AG04450 (cell line): ENCODE data around the gene ASCC2. TPM values are rescaled to one million over a fixed set of nuclear protein-coding genes. Genes with fewer than 3 reads are reported as not detected.
"Not testable (repeated sequence)": the region's sequence is repeated elsewhere in the genome, so short reads cannot be mapped to it uniquely, and the experiment has no call there.

Experiments used
- CTCF ChIA-PET: fragments of 300-600, 350-600 bp; formaldehyde crosslinking; extraction: SDS; loops from one replicate; lab custom pipeline; 2022; ENCODE audit warnings: antibody characterized with exemption, inconsistent platforms; lab: Charles Lee
- POLR2A ChIA-PET: fragments of 350-600 bp; formaldehyde crosslinking; extraction: SDS; loops from one replicate; lab custom pipeline; 2021; ENCODE audit warnings: antibody characterized with exemption, inconsistent platforms; lab: Yijun Ruan, JAX
- DNase-seq: peaks from one replicate; pipeline ENCODE4 v3.0.0-alpha.2; 2011; ENCODE audit warnings: low read depth, low spot score
- H3K27ac ChIP-seq: one replicate; pipeline ENCODE4 v1.5.1; 2012; ENCODE audit warnings: low read depth, low read length, control low read depth
- H3K27me3 ChIP-seq: one replicate; pipeline ENCODE4 v1.6.0; 2012; ENCODE audit warnings: low read length; ENCODE audit not compliant: control insufficient read depth, insufficient read depth
- H3K4me3 ChIP-seq: 2 replicates; pipeline ENCODE4 v1.5.1; 2011; ENCODE audit warnings: mild to moderate bottlenecking, low read depth, low read length, control low read depth
- H3K9me3 ChIP-seq: 2 replicates; pipeline ENCODE4 v1.5.1; 2012; ENCODE audit warnings: low read length; ENCODE audit not compliant: control insufficient read depth, insufficient read depth
- CTCF ChIP-seq: IDR thresholded peaks from 2 replicates; pipeline ENCODE4 v1.5.1; 2011; ENCODE audit warnings: low read depth, low read length, control low read depth, inconsistent platforms
- polyA plus RNA-seq: library from polyadenylated mRNA; depleted of rRNA; stranded (reverse); fragments of >200 nt; gene quantifications from 2 replicates; pipeline ENCODE4 v1.2.3, GENCODE V29; 2011

The ASCC2 gene
- polyA plus RNA-seq, 1 experiment, result 45.9 TPM

GRCh38 chr22:29860006-29860766 lies 22.1 kb upstream of the ASCC2 start:
- no peaks in the 10 kb centered on the region for H3K9me3 ChIP-seq
- no peak overlapping the region for H3K4me3 ChIP-seq
- TF ChIP-seq CTCF, result no peak
- CTCF ChIA-PET, result no interaction called here
- no peak overlapping the region for H3K27ac ChIP-seq
- DNase-seq, result no peak
- POLR2A ChIA-PET, result no interaction called here
- H3K27me3 ChIP-seq, result no peaks in the 10 kb centered on the region

GRCh38 chr22:29859030-29859429 lies 21.0 kb upstream of the ASCC2 start:
- H3K27me3 ChIP-seq, H3K27ac ChIP-seq, POLR2A ChIA-PET, CTCF ChIA-PET, DNase-seq, H3K4me3 ChIP-seq, H3K9me3 ChIP-seq: not testable (repeated sequence)

- no peak for DNase-seq
- Histone ChIP-seq H3K27ac (no peak overlapping the region), H3K4me3 (no peak overlapping the region), H3K9me3 (no peaks in the 10 kb centered on the region), H3K27me3 (no peaks in the 10 kb centered on the region)
- ChIA-PET POLR2A (no interaction called here), CTCF (interaction anchor here (1.0 kb wide), 1 partner anchor 149 kb away, joined by 4 read pairs; no protein-coding TSS in a partner anchor)
- TF ChIP-seq CTCF, result no peak
Measured at GRCh38 chr22:29856496-29856895, 18.4 kb upstream of the ASCC2 start.

- no peak for DNase-seq
- Histone ChIP-seq H3K9me3 (no peaks in the 10 kb centered on the region), H3K4me3 (no peak overlapping the region), H3K27ac (no peak overlapping the region), H3K27me3 (no peaks in the 10 kb centered on the region)
- POLR2A ChIA-PET, result no interaction called here
- no peak for TF ChIP-seq CTCF
- CTCF ChIA-PET, result interaction anchor here (1.0 kb wide), 1 partner anchor 150 kb away, joined by 4 read pairs; no protein-coding TSS in a partner anchor
Measured at GRCh38 chr22:29855611-29856181, 17.6 kb upstream of the ASCC2 start.

- DNase-seq, result no peak
- ChIA-PET POLR2A (interaction anchor here (0.6 kb wide), 1 partner anchor 127 kb away, joined by 4 read pairs; no protein-coding TSS in a partner anchor), CTCF (no interaction called here)
- no peak for TF ChIP-seq CTCF
- Histone ChIP-seq H3K9me3 (no peaks in the 10 kb centered on the region), H3K27me3 (no peaks in the 10 kb centered on the region), H3K27ac (no peak overlapping the region), H3K4me3 (no peak overlapping the region)
Measured at GRCh38 chr22:29854432-29854831, 16.4 kb upstream of the ASCC2 start.
